HG03521 (cell line): ENCODE data around the gene IL13RA2.

Experiments used
- ATAC-seq: cut with Tn5 transposase; IDR thresholded peaks from one replicate; pipeline ENCODE4 v1.9.1; 2021; ENCODE audit warnings: mild to moderate bottlenecking, moderate library complexity; ENCODE audit not compliant: unreplicated experiment

The IL13RA2 gene, protein sequence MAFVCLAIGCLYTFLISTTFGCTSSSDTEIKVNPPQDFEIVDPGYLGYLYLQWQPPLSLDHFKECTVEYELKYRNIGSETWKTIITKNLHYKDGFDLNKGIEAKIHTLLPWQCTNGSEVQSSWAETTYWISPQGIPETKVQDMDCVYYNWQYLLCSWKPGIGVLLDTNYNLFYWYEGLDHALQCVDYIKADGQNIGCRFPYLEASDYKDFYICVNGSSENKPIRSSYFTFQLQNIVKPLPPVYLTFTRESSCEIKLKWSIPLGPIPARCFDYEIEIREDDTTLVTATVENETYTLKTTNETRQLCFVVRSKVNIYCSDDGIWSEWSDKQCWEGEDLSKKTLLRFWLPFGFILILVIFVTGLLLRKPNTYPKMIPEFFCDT

DNA sequence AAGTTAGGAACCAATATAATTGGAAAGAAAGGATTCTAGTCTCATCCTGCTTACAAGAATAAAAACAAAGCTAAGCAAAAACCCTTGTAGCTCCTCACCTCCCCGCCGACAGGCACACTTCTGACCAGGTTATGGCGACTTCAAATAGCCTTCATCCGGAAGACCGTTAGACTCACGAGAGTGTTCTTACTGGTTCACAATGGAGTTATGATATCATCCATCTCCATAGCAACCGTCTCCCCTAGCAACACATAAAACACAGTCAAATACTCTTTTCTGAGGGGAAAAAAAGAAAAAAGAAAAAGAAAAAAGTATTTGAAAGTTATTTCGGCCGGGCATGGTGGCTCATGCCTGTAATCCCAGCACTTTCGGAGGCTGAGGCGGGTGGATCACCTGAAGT is at the start of gene IL13RA2:
Gene IL13RA2 (minus strand): TSS at position 162 of the 400 bp plus-strand sequence. CDS start 347 bp downstream, outside the sequence.
- no peak for ATAC-seq

DNA sequence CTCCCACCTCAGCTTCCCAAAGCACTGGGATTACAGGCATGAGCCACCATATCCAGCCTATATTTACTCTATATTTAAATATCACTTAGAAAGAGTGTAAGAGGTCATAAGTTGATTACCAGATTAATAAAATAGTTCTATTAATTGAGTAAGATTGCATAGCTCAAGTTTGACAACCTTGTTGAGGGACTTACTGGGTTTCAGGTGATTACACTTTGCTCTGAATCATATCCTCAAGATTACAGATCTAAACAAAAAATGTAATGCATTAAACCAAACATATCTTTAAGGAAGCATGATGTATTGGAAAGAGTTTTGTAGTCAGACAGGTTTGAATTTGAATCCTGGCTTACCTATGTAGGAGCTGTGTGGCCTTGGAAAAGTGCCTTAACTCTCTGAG is 47.9 kb upstream of the IL13RA2 start:
- ATAC-seq, result no peak

DNA sequence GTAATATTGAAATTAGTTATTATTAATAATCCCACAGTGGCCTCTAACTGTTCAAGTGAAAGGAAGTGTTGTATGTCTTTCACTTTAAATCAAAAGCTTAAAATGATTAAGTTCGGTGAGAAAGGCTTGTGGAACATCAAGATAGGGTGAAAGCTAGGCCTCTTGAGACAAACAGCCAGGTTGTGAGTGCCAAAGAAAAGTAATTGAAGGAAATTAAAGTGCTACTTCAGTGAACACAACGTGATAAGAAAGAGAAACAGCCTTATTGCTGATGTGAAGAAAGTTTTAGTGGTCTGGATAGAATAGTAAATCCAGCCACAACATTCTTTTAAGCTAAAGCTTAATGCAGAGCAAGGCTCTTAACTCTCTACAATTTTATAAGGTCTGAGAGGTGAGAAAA is 42.6 kb upstream of the IL13RA2 start:
- no peak for ATAC-seq

DNA sequence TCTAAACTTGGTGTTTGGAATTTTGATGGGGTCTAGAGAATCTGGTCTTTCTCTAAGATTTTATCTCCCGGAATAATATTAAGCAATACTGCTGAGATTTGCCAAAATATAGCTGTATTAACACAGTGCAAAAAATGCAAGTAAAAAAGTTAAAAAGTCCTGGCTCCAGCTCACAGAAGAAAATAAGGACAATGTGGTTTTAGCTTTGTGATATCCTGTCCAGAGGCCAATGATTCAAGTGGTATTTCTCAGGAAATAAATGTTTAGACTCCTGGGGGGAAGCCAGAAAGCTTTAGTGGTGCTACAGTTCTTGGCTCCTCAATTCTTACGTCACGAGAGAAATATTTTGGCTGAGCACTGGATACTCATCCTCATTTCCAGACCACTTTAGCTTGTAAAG is 40.9 kb upstream of the IL13RA2 start:
- ATAC-seq, result no peak

DNA sequence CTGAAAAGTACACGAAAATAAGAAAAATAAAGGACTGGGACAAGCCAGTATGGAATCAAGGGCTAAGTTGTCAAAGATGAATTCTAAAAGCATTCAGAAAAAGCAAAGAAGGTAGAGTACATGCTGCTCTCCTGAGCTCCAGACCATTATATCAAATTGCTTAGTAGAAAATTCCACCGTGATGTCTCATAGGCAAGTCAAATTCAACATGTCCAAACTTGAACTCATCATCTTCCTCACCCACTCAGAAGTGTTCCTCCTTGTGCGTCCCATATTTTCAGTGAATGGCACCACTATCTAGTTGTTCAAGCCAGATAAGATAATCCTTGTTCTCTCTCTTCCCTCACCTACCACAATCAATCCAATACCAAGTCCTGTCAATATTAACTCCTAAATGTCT is 37.5 kb upstream of the IL13RA2 start:
- ATAC-seq, result no peak

DNA sequence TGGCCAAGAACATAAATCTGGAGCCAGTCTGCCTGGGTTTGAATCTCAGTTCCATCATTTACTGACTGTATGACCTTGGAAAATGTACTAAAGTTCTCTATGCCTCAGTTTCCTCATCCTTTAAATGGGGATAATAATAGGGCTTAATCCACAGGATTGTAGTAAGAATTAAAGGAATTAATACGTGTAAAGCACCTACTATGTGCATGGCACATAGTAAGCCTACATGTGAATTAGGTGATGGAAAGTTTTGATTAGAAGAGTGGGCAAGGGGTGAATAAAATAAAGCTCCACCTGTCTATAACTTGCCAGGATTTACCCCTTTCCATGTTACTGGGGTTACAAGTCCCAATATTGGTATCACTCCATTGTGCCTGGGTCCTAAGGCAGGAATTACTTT is 35.8 kb upstream of the IL13RA2 start:
- ATAC-seq, result no peak

DNA sequence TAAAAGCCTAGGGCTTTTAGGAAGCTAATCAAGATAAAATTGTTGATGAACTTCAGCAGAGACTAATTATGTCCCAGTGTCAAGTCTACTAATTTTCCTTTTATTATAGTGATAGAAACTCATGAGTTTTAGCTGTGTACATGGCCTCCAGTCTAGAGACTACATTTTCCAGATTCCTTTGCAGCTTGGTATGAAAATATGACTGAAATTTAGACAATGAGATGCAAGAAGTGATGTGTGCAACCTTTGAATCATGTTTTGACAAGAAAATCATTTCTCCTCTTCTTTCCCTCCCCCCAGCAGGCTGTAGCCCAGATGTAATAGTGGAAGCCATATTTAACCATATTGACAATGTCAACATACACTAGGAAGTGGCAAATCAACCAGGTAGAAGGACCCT is 30.3 kb upstream of the IL13RA2 start:
- ATAC-seq, result no peak

DNA sequence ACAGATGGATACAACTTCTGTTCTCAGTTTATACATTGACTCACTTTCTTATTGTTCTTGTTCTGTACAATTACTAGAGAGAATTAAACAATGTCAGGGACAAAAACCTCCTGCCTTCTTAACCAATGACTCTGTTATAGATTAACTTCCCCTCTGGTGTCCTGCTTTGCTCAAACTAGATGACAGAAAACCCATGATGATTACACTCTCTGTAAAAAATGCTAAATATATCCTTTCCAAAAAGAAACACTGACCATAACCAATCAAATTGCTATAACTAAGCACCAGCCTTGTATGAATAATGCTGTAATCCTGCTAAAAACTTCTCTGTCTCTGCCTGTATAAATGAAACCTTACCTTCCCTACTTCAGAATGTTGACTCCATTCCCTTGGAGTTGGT is 29.8 kb upstream of the IL13RA2 start:
- no peak for ATAC-seq

DNA sequence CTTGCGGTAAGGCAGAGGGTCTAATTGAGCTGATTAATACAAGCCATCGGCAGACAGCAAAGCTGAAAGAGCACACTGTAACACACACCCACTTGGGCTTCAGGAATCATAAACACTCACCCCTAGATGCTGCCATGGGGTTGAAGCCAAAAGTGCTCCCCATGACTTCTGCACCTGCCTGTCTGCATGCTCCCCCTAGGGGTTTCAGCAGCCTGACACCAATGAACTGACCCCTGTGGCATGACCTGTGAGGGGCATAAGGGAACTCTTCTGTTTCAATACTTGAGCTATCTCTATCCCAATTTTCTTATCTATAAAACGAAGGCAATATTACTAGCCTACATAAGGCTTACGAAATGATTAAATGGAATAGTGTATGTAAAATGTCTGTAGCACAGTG is 23.0 kb upstream of the IL13RA2 start:
- ATAC-seq, result no peak

DNA sequence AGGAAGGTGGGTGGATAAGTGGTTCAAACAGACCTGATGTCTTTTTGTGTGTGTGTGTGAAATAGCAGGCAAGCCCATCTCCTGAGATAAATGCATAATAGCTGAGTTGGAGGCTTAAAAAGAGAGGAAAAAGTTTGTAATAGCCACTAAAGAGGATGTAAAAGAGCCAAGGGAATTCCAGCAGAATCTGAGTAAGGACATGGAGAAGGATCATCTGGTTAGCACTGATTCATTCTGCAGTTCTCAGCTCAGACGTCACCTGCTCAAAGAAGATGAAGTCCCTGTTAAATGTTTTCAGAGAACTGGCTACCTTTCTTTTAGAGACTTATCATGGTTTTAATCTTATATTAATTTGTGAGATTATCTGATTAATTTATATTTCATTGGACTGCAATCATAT is 21.0 kb upstream of the IL13RA2 start:
- no peak for ATAC-seq

DNA sequence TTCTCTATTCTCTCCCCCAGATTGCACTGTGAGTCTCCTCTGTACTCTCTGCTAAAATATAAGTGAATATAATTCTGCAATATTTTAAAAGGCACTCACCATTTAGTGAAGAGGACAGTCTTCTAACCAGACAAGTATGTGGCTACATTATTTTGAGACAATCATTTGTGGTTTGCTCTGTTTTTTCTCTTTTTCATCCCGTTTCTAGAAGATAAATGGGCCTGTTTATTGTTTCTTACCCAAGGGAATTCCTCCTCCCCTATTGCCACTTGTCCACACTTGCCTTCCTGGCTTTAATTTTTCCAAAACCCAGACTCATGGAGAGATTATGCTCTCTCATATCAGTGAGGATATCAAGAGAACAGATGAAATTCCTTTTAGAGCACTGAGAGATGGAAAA is 18.6 kb upstream of the IL13RA2 start:
- ATAC-seq, result no peak

DNA sequence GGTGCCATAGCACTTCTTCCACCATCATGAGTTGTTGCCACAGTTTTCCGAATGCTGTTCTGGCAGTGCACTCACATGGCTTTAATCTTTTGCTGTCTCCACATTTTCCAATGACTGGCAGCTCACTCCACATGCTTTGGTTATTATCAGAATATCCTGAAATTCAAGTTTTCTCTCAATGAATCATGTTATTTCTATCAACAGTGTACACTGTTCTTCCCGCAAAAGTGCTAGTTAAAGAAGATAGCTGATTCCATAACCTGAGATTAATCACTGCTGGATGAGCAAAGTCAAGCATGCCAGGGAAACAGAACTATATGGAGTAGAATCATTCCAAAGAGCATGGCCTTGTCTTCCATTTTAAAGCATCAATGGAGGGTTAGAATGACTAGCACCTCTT is 14.6 kb upstream of the IL13RA2 start:
- no peak for ATAC-seq

DNA sequence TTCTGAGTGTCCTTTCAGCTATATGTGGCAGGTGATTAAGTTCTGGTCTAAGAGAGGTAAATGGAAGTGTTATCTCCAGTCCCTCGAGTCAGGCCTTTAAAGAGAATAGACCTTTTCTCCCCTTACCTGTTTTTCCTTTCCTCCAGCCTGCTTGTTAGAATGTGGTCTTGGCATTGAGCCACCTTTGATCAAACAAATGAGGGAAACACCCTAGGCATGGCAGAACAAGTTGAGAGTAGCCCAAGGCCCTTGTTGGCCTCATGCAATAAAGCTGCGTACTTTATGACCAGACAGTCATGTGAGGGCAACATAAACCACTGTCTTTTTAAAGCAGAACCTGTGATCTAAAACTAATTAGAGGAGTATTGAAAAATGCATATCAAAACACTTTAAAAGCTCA is 13.2 kb upstream of the IL13RA2 start:
- no peak for ATAC-seq

DNA sequence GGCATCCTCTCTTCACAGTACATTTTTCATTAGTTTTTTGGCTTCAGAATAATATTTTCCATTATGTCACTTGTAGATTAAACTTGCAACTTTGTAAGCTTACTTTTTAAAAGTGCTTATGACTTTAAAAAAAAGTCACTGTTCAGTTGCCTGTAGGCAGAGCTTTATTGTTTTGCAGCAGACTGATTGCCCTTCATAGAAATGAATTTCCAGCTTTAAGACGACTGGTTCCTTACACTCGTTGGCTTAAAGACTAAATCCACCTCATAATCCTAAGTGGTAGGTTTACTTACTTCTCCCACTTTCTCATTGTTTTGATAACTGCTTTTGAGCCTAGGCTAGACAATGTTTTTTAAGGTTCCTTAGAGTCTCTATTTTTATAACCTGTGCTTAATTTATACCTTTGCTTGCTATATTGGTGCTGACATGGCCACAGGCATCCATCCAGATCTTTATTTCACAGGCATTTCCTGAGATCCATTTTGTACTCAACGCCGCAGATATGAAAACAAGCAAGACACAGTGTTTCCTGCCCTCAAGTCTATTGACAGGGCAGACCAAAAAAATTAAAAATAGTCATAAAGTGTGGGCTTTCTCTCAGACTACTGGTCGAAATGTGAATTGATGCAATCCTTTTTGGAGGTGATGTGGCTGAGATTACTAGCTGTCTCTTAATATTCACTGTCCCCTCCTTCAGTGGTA is 12.6 kb upstream of the IL13RA2 start:
- no peak for ATAC-seq

DNA sequence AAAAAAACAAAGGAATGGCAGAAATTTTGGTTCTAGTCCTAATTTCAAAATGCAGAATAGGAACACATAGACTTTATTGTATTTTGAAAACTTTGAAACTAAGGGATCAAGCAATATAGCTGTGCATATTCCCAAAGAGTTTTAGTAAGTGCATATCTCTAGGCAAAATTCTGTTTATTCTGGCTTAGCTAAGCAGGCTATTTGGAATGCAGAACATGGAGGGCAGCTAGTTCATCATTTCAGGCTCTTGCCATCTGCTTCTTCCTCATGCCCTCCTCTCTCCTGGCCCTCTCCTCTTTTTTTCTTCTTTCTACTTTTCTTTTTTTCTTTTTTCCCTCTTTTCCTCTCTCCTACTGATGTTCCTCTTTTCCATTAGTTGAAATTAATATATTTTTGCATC is 12.0 kb upstream of the IL13RA2 start:
- no peak for ATAC-seq

DNA sequence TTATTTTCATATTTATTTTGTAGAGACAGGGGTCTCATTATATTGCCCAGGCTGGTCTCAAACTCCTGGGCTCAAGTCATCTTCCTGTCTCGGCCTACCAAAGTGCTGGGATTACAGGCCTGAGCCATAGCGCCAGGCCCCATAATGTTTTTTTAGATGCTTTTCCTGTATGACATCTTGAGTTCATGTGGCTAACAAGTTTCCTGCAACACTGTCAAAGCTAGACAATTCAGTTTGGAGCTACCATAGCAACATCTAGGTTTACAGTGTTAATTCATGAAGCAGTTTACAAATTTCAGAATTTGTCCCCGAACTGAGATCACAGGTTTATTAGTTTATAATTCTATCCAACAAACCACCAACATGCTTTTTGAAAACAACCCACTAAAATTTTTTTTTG is 6.4 kb upstream of the IL13RA2 start:
- no peak for ATAC-seq

DNA sequence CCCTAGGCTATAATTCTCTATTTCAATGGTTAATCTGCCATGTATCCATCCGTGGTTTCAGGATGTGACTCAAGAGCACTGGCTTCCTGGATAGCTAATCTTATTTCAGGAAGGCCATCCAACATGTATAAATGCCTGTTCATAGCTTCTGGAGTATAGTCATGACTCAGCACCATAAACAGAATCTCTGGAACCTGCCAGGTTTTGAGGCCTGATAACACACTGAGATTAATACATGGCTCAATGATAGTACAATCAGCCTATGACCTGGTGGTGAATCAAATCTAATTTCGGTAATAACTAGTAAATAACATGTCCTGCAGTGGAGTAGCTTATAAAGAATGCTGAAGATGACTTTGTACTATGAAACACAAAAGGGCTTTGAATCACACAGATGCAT is 5.7 kb upstream of the IL13RA2 start:
- ATAC-seq, result no peak

DNA sequence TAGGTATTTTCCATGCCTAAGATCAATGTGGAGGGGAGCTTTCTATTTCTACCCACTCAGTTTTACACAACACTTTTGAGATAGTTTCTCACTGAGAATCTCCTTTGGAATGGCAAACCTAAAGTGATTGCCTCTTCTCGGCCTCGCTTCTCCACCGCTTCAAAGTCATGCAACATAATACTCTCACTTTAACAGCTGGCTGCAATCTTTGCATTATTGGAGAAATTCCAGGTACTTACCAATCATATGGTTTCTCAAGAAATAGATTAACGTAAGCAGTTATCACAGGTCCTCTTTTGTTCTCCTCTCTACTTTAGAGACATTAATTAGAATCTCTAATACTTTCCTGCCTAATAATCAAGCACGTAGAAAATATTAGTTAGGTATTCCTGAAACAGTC is 3.7 kb upstream of the IL13RA2 start:
- ATAC-seq, result no peak

DNA sequence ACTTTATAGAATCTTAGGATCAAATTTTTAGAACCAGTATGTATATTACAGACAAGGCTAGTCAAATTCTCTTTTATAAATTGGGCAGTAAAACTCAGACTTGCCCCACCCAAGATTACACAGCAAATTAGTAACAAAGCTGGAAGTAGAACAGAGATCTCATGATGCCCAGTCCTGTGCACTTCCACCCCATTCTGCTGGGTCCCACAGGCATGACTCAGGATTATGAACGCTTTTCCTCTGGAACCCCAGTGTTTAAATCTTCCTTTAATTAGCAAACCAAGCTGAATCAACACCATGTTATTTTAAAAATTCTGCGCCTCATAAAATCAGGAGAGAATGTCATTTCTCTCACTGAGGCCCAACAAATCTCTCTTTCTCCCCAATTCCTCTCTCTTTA is 1.5 kb upstream of the IL13RA2 start:
- no peak for ATAC-seq

DNA sequence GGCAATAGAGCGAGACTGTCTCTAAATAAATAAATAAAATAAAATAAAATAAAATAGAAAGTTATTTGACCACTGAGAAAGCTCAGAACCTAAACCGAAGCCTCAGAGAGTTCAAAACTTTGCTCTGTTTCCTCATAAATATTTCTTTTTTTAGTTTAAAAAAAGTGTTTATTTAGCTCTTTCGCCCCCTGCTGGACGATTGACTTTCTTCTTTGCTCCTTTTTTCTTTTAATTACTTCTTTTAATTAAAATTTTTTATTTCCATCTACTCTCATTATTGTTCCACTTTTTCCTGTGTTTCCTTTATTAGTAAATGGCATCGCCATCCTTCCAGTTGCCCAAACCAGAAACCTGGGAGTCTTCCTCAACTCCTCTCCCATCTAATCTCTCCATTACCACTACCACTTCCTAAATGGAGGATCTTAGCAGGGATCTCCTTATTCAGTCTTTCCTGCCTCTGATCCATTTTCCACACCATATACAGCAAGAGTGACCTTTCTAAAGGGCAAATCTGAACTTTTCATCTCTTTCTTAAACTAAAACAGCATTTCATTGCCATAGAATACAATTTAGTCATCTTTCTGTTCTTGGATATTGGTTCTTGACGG is 728 bp upstream of the IL13RA2 start:
- no peak for ATAC-seq

DNA sequence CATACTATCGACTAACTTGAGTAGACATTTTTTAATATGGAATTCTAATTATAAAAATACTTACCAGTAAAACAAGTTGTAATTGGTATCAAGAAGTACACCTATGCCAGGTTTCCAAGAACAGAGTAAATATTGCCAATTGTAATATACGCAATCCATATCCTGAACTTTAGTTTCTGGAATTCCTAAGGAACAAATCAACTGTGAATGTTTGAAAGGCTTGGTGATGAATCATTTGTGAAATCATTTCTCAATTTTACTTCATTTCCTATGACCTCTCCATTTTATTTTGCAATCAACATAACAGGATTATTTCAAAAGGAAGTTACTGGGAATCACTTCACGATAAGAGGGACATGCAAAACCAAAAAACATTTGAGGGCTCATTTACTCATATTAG is 3.7 kb downstream of the IL13RA2 start:
- no peak for ATAC-seq

DNA sequence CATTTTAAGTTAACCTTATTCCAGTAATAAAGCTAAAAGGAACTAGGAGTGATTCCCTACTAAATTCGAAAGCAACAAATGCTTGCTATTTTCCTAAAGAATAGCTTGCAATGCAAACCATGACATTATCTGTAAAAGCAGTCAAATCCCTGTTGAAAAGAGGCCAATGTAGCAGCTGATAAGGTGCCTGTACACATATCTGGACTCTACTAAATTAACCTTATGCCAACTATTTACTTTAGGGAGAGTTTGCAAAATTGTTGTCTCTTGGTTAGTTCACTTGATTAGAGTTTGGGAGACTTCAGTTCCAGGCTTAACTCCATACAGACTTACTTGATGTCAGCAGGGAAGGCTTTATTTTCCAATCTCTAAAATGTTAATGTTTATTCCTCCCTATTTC is 6.0 kb downstream of the IL13RA2 start:
- ATAC-seq, result no peak
